DOHH2 (cell line): ENCODE results near the gene NAB1.

Experiments used
- EZH2phosphoT487 ChIP-seq: fragments of 200-600 bp; sonication (generic); IDR thresholded peaks from 2 replicates; pipeline ENCODE4 v1.6.1; 2017; ENCODE audit warnings: borderline replicate concordance, mild to moderate bottlenecking, antibody characterized with exemption, low read length, moderate library complexity, mixed read lengths
- TF ChIP-seq, protein P1 (sequence below): fragments of 200-600 bp; sonication (generic); IDR thresholded peaks from one replicate; pipeline ENCODE4 v1.5.1; 2014; ENCODE audit warnings: antibody characterized with exemption, mild to moderate bottlenecking, low read depth, low read length; ENCODE audit not compliant: poor library complexity, severe bottlenecking

DNA sequence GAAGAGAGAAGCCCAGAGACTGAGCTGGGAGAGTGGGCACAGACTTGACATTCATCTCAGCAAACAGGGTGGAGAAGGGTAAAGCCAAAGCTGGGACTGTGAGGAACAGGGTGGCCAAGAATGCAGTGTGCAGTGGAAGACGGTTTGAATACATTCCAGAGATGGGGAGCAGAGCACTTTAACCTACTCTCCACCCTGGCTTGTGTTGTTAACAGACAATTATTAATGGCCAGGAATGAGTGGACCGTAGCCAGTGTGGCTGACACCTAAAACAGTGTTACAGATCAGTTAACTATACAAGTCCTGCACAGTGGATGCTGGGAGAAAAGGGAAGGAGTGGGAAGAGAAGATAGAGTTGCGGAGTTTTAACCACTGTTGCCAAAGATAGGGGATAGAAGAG lies 7.4 kb upstream of the NAB1 start:
- TF ChIP-seq, protein P1, sequence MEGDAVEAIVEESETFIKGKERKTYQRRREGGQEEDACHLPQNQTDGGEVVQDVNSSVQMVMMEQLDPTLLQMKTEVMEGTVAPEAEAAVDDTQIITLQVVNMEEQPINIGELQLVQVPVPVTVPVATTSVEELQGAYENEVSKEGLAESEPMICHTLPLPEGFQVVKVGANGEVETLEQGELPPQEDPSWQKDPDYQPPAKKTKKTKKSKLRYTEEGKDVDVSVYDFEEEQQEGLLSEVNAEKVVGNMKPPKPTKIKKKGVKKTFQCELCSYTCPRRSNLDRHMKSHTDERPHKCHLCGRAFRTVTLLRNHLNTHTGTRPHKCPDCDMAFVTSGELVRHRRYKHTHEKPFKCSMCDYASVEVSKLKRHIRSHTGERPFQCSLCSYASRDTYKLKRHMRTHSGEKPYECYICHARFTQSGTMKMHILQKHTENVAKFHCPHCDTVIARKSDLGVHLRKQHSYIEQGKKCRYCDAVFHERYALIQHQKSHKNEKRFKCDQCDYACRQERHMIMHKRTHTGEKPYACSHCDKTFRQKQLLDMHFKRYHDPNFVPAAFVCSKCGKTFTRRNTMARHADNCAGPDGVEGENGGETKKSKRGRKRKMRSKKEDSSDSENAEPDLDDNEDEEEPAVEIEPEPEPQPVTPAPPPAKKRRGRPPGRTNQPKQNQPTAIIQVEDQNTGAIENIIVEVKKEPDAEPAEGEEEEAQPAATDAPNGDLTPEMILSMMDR = no peak
- TF ChIP-seq EZH2phosphoT487 = no peak
